Liver (tissue), 9 donors: ENCODE results near the gene RAB17. TPM values are rescaled to one million over a fixed set of nuclear protein-coding genes. Genes with fewer than 3 reads are reported as not detected.

ENCODE experiments used
- DNase-seq: peaks from one replicate; pipeline ENCODE4 v3.0.0-alpha.2; 2017; ENCODE audit warnings: low spot score
- H3K27ac ChIP-seq, 2 donors: one replicate each; pipeline ENCODE4 v1.7.0; 2013; ENCODE audit warnings: inconsistent platforms in 2 of 2, low read length in 2 of 2, control low read depth in 1 of 2, low read depth in 1 of 2, mild to moderate bottlenecking in 1 of 2
- H3K27me3 ChIP-seq, 4 donors: one replicate each; pipeline versions ENCODE4 v1.6.1 to v1.7.0; 2013; ENCODE audit warnings: low read length in 3 of 4, inconsistent platforms in 1 of 4, mild to moderate bottlenecking in 1 of 4, moderate library complexity in 1 of 4; ENCODE audit not compliant: control insufficient read depth in 4 of 4, insufficient read depth in 4 of 4
- H3K36me3 ChIP-seq, 4 donors: one replicate each; pipeline versions ENCODE4 v1.6.1 to v1.7.0; 2013; ENCODE audit warnings: low read length in 3 of 4, mild to moderate bottlenecking in 3 of 4, low read depth in 1 of 4, moderate library complexity in 1 of 4; ENCODE audit not compliant: control insufficient read depth in 4 of 4, insufficient read depth in 3 of 4
- H3K4me1 ChIP-seq, 4 donors: one replicate each; pipeline versions ENCODE4 v1.6.1 to v1.7.0; 2013; ENCODE audit warnings: low read length in 3 of 4, mild to moderate bottlenecking in 3 of 4, moderate library complexity in 1 of 4; ENCODE audit not compliant: control insufficient read depth in 4 of 4, insufficient read depth in 4 of 4
- H3K4me3 ChIP-seq, 3 donors: one replicate each; pipeline versions ENCODE4 v1.6.1 to v1.7.0; 2013; ENCODE audit warnings: low read length in 3 of 3, control low read depth in 1 of 3, low read depth in 1 of 3, mild to moderate bottlenecking in 1 of 3
- H3K9ac ChIP-seq, 2 donors: one replicate each; pipeline ENCODE4 v1.7.0; 2013; ENCODE audit warnings: low read length in 2 of 2, mild to moderate bottlenecking in 2 of 2, moderate library complexity in 2 of 2, control low read depth in 1 of 2, low read depth in 1 of 2
- H3K9me3 ChIP-seq, 4 donors: one replicate each; pipeline versions ENCODE4 v1.6.1 to v1.7.0; 2013; ENCODE audit warnings: low read length in 3 of 4; ENCODE audit not compliant: control insufficient read depth in 4 of 4
- ATF3 ChIP-seq: IDR thresholded peaks from 2 replicates; pipeline ENCODE4 v1.6.1; 2016; ENCODE audit warnings: antibody characterized with exemption
- CTCF ChIP-seq: fragments of 150-350 bp; IDR thresholded peaks from 2 replicates; pipeline ENCODE4 v1.5.1; 2017; ENCODE audit warnings: improper control_type of control experiment, low read depth, low read length; ENCODE audit not compliant: missing input control
- EGR1 ChIP-seq, 2 donors: IDR thresholded peaks; 2 replicates each; pipeline ENCODE4 v1.6.1; 2016 to 2018; ENCODE audit warnings: antibody characterized with exemption in 2 of 2, low read depth in 2 of 2
- FOXA2 ChIP-seq: IDR thresholded peaks from 2 replicates; pipeline ENCODE4 v1.6.1; 2016; ENCODE audit warnings: antibody characterized with exemption
- HNF4A ChIP-seq, 2 donors: conservative IDR thresholded peaks; 2 replicates each; pipeline ENCODE4 v1.6.1; 2016; ENCODE audit warnings: antibody characterized with exemption in 2 of 2, mild to moderate bottlenecking in 2 of 2
- JUND ChIP-seq, 2 donors: IDR thresholded peaks; 2 replicates each; pipeline ENCODE4 v1.6.1; 2016; ENCODE audit warnings: antibody characterized with exemption in 2 of 2
- MAX ChIP-seq: IDR thresholded peaks from 2 replicates; pipeline ENCODE4 v1.6.1; 2016; ENCODE audit warnings: antibody characterized with exemption
- NR2F2 ChIP-seq: IDR thresholded peaks from 2 replicates; pipeline ENCODE4 v1.6.1; 2016; ENCODE audit warnings: antibody characterized with exemption
- REST ChIP-seq: IDR thresholded peaks from 2 replicates; pipeline ENCODE4 v1.6.1; 2016; ENCODE audit warnings: antibody characterized with exemption, mild to moderate bottlenecking
- RXRA ChIP-seq, 2 donors: IDR thresholded peaks; 2 replicates each; pipeline ENCODE4 v1.6.1; 2017 to 2018; ENCODE audit warnings: antibody characterized with exemption in 2 of 2, mild to moderate bottlenecking in 1 of 2
- SP1 ChIP-seq: IDR thresholded peaks from 2 replicates; pipeline ENCODE4 v1.6.1; 2018; ENCODE audit warnings: antibody characterized with exemption, mild to moderate bottlenecking
- YY1 ChIP-seq: IDR thresholded peaks from 2 replicates; pipeline ENCODE4 v1.6.1; 2016; ENCODE audit warnings: antibody characterized with exemption, mild to moderate bottlenecking
- ZBTB33 ChIP-seq: IDR thresholded peaks from 2 replicates; pipeline ENCODE4 v1.6.1; 2016; ENCODE audit warnings: antibody characterized with exemption
- WGBS: extraction: QIAGEN DNeasy Blood & Tissue Kit; methylation state at CpG from one replicate; pipeline ENCODE4 v1.1.7; 2013; 5-methylcytosine and 5-hydroxymethylcytosine counted together
- polyA plus RNA-seq, 2 donors: library from polyadenylated mRNA; stranded (reverse) in 1 of 2; unstranded in 1 of 2; fragments of 200-250 nt in 1 of 2; fragments of >200 nt in 1 of 2; fragmentation: Nextera tagmentation in 1 of 2; extraction: Ambion mirVana in 1 of 2; gene quantifications; one replicate each; pipeline versions ENCODE4 v1.2.1 to v1.2.3, GENCODE V29; 2013 to 2015
- total RNA-seq, 2 donors: library from RNA; depleted of rRNA; stranded (reverse); fragments of >200 nt; gene quantifications; one replicate each; pipeline ENCODE4 v1.2.3, GENCODE V29; 2014
- donor health status: healthy.
- donor health status: healthy.
- donor health status: healthy.
- donor health status: healthy.
- donor health status: healthy.

RAB17 gene
- total and polyA plus RNA-seq, 4 donors = 17.8 to 96.5 (median 74.9) TPM

- no peaks in the 10 kb centered on the region for H3K9me3 ChIP-seq
- no peak overlapping the region for H3K9ac ChIP-seq
- H3K36me3 ChIP-seq = no peaks in the 10 kb centered on the region
- no peak for DNase-seq
- H3K27me3 ChIP-seq = no peaks in the 10 kb centered on the region
- no peak overlapping the region for H3K4me3 ChIP-seq
- WGBS = 60% methylated on average over 8 of the region's 8 CpGs
- no peak for TF ChIP-seq HNF4A (conservative IDR thresholded peaks at IDR 0.05)
- TF ChIP-seq CTCF = no peak
- no peak overlapping the region for H3K27ac ChIP-seq
- peaks cover 0 to 8% (median 6%) of the 10 kb centered on the region in 4 donors for H3K4me1 ChIP-seq
Measured at GRCh38 chr2:237629739-237630138, 39.2 kb upstream of the RAB17 start.

GRCh38 chr2:237629188-237629534, 38.6 kb upstream of the RAB17 start:
- Histone ChIP-seq H3K9ac (no peak overlapping the region), H3K27me3 (no peaks in the 10 kb centered on the region), H3K4me3 (no peak overlapping the region), H3K36me3 (no peaks in the 10 kb centered on the region), H3K4me1 (peaks cover 0 to 8% (median 6%) of the 10 kb centered on the region in 4 donors), H3K9me3 (no peaks in the 10 kb centered on the region), H3K27ac (no peak overlapping the region)
- no peak for DNase-seq
- TF ChIP-seq CTCF = no peak
- no peak for TF ChIP-seq EGR1 (IDR thresholded peaks at IDR 0.05; ENCODE audit: low read depth in 2 of 2)
- TF ChIP-seq RXRA (IDR thresholded peaks at IDR 0.05) = no peak
- no peak for TF ChIP-seq SP1
- TF ChIP-seq ATF3 = no peak
- no peak for TF ChIP-seq REST
- TF ChIP-seq MAX = no peak
- TF ChIP-seq ZBTB33 = no peak
- no peak for TF ChIP-seq HNF4A (conservative IDR thresholded peaks at IDR 0.05)
- no peak for TF ChIP-seq NR2F2
- TF ChIP-seq YY1 = no peak
- no peak for TF ChIP-seq JUND (IDR thresholded peaks at IDR 0.05)
- TF ChIP-seq FOXA2 = no peak
- 95% methylated on average over 1 of the region's 1 CpG for WGBS
